ENCODE measurements around the gene INO80B. TPM values are rescaled to one million over a fixed set of nuclear protein-coding genes. Genes with fewer than 3 reads are reported as not detected.

INO80B gene
- total and polyA plus RNA-seq, 2 of the 8 experiments (the other 6 are each of a cell fraction or from before 2014, with no cell fraction given), result 3.9 to 18.5 TPM

- Histone ChIP-seq H2BK12ac (ENCODE audit: low read depth, low read length) (no peak overlapping the region), H4K20me1 (replicated peaks in 1 of 2; ENCODE audit: control insufficient read depth in 1 of 2, insufficient read depth in 2 of 2, low read length in 2 of 2) (peaks cover 6 to 11% of the 10 kb centered on the region in 2 experiments), H3K14ac (ENCODE audit: insufficient read length) (no peak overlapping the region), H2AFZ (ENCODE audit: low read length) (no peak overlapping the region), H3K9me3 (ENCODE audit: insufficient read depth in 2 of 2, low read depth in 1 of 2, low read length in 1 of 2) (no peaks in the 10 kb centered on the region), H3K36me3 (ENCODE audit: control insufficient read depth in 2 of 4, insufficient read depth in 4 of 4, low read length in 3 of 4) (peaks cover 2 to 8% (median 5%) of the 10 kb centered on the region in 4 experiments; a peak in 5 of 8 replicates), H3K4me3 (ENCODE audit: extremely low read depth in 1 of 4, insufficient read depth in 2 of 4, low read depth in 3 of 4, low read length in 4 of 4) (no peak overlapping the region), H3K56ac (replicated peaks; ENCODE audit: insufficient read length, low read depth, low read length) (no peak overlapping the region), H3K27ac (ENCODE audit: low read depth, low read length) (no peak overlapping the region), H3K79me1 (ENCODE audit: low read depth, low read length) (no peaks in the 10 kb centered on the region), H3K23me2 (ENCODE audit: low read depth, low read length) (peaks cover 9% of the 10 kb centered on the region; the same call in 1 of the 2 replicates), H2BK15ac (ENCODE audit: low read length) (no peak overlapping the region), H3K18ac (ENCODE audit: extremely low read depth, low read length) (no peak overlapping the region), H3K4ac (replicated peaks; ENCODE audit: insufficient read length, low read depth, low read length) (no peak overlapping the region), H4K8ac (ENCODE audit: extremely low read depth, insufficient read depth, low read length) (no peak overlapping the region), H3K79me2 (ENCODE audit: control insufficient read depth in 1 of 2, insufficient read depth in 2 of 2, low read length in 2 of 2) (peaks cover 0 to 7% of the 10 kb centered on the region in 2 experiments; a peak in 1 of 4 replicates), H3K27me3 (replicated peaks in 1 of 4; ENCODE audit: control insufficient read depth in 3 of 4, extremely low read depth in 1 of 4, insufficient read depth in 3 of 4, low read length in 3 of 4) (no peaks in the 10 kb centered on the region; a peak in 1 of 7 replicates), H4K5ac (ENCODE audit: insufficient read length, low read depth, low read length) (no peak overlapping the region), H2BK120ac (replicated peaks; ENCODE audit: low read depth, low read length) (no peak overlapping the region), H2BK20ac (ENCODE audit: low read length) (no peak overlapping the region), H3K9ac (replicated peaks in 1 of 4; ENCODE audit: extremely low read depth in 1 of 4, low read depth in 3 of 4, low read length in 3 of 4) (no peak overlapping the region), H3K4me1 (replicated peaks in 1 of 4; ENCODE audit: control insufficient read depth in 3 of 4, insufficient read depth in 4 of 4, low read length in 3 of 4) (peaks cover 0 to 6% (median 4%) of the 10 kb centered on the region in 4 experiments; a peak in 4 of 7 replicates), H3K23ac (ENCODE audit: insufficient read length) (no peak overlapping the region), H2AK5ac (ENCODE audit: low read depth, low read length) (no peak overlapping the region), H2BK5ac (ENCODE audit: low read depth, low read length) (no peak overlapping the region), H3K4me2 (ENCODE audit: insufficient read depth in 1 of 2, low read depth in 2 of 2, low read length in 2 of 2) (no peak overlapping the region), H4K91ac (replicated peaks; ENCODE audit: insufficient read length, low read length) (no peak overlapping the region)
- ChIA-PET CTCF (ENCODE audit: partially characterized antibody) (interaction anchor here (1.2 kb wide), 1 partner anchor 102 kb away, joined by 9 read pairs; no protein-coding TSS in a partner anchor), POLR2A (ENCODE audit: partially characterized antibody) (interaction anchor here (3.2 to 4.9 kb wide), 2 partner anchors 11 to 13 kb away, joined by 11 to 59 read pairs; partner anchors contain the start of gene LBX2)
- TF ChIP-seq NANOG (IDR thresholded peaks at IDR 0.05; ENCODE audit: insufficient read depth, low read depth, low read length, poor library complexity, severe bottlenecking) (no peak), TAF7 (optimal IDR thresholded peaks at IDR 0.05; ENCODE audit: borderline replicate concordance, low read depth, low read length) (no peak), POU5F1 (IDR thresholded peaks at IDR 0.05; ENCODE audit: low read depth, low read length) (no peak), CREB1 (IDR thresholded peaks at IDR 0.05) (no peak), CTCF (IDR thresholded peaks at IDR 0.05; ENCODE audit: control extremely low read depth in 1 of 3, insufficient read depth in 1 of 3, low read depth in 1 of 3, low read length in 3 of 3) (no peak), RAD21 (IDR thresholded peaks at IDR 0.05 in 1 of 2, conservative IDR thresholded peaks at IDR 0.05 in 1 of 2; ENCODE audit: low read depth in 2 of 2, low read length in 2 of 2) (no peak), TCF12 (IDR thresholded peaks at IDR 0.05; ENCODE audit: low read depth, low read length) (no peak), RBBP5 (IDR thresholded peaks at IDR 0.05; ENCODE audit: borderline replicate concordance, low read depth, low read length) (no peak), JUND (IDR thresholded peaks at IDR 0.05; ENCODE audit: low read length) (no peak), CBX8 (IDR thresholded peaks at IDR 0.05; ENCODE audit: borderline replicate concordance, low read depth, low read length) (no peak), MAX (IDR thresholded peaks at IDR 0.05) (no peak)
- no peak for FAIRE-seq
- DNase-seq (ENCODE audit: low read depth in 1 of 2, low spot score in 2 of 2), result no peak
- WGBS, 2 experiments (ENCODE audit: extremely low coverage in 1 of 2, insufficient coverage in 1 of 2, insufficient read length in 1 of 2, insufficient replicate concordance in 2 of 2, low coverage in 1 of 2, low lambda C conversion rate in 2 of 2, missing lambda C conversion rate in 1 of 2), result 94% methylated on average over 2 of the region's 2 CpGs; no CpG with 5 or more reads in 1 of the 2 experiments
These were observed 31.3 kb downstream of the INO80B start for GRCh38 chr2:74486141-74486540.
